ENCODE results near the gene SEC31B.

Gene SEC31B

GRCh38 chr10:100489396-100489795, 30.3 kb downstream of the SEC31B start:
- DNase-seq = no peak

- no peak for DNase-seq
Observed at GRCh38 chr10:100487529-100487928, 32.1 kb downstream of the SEC31B start.

DNA sequence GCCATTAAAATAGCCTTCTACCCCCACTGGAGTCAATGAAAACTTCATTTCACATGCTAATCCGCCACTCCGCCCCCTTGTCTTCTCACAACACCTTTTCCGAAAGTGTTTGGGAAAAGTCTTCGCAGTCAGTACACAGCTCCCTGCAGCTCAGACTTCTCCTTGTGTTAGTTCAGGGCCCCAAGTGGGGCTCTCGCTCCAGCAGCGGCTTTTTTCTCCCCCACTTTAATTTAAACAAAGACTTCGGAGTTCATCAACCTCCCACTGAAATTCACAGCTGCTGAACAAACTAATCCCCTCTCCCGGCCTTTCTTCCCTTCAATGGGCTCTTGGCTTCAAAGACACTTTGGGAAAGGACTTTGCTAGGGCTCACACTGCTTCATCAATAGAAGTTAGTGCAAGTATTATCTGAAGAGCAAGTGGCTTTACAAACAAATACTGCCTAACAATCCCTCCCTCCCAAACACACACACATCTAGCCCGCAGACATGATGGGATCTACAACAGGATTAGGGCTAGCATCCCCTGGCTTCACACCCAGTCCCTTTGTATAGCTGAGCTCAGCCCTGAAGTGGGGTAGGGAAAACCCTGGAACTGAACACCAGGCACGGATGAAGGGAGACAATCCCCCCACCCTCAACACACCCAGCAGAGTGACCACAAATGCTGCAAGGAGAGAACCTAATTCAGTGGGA, 33.7 kb downstream of the SEC31B start:
- no peak for DNase-seq

- DNase-seq = no peak
Observed at GRCh38 chr10:100485366-100485765, 34.3 kb downstream of the SEC31B start.

GRCh38 chr10:100483876-100484666, 35.6 kb downstream of the SEC31B start:
- no peak for DNase-seq

- no peak for DNase-seq
Observed at GRCh38 chr10:100482834-100483185, 36.9 kb downstream of the SEC31B start.

DNA sequence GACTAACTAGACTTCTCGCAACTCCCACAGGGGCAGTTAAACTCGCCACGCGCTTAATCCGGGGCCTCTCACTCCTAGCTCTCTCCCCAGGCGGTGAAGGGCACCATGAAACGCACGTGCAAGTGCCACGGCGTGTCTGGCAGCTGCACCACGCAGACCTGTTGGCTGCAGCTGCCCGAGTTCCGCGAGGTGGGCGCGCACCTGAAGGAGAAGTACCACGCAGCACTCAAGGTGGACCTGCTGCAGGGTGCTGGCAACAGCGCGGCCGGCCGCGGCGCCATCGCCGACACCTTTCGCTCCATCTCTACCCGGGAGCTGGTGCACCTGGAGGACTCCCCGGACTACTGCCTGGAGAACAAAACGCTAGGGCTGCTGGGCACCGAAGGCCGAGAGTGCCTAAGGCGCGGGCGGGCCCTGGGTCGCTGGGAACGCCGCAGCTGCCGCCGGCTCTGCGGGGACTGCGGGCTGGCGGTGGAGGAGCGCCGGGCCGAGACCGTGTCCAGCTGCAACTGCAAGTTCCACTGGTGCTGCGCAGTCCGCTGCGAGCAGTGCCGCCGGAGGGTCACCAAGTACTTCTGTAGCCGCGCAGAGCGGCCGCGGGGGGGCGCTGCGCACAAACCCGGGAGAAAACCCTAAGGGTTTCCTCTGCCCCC, 37.4 kb downstream of the SEC31B start:
- no peak for DNase-seq

- DNase-seq = peak; percentile 45
Observed at GRCh38 chr10:100481462-100482081, 38.1 kb downstream of the SEC31B start.

DNA sequence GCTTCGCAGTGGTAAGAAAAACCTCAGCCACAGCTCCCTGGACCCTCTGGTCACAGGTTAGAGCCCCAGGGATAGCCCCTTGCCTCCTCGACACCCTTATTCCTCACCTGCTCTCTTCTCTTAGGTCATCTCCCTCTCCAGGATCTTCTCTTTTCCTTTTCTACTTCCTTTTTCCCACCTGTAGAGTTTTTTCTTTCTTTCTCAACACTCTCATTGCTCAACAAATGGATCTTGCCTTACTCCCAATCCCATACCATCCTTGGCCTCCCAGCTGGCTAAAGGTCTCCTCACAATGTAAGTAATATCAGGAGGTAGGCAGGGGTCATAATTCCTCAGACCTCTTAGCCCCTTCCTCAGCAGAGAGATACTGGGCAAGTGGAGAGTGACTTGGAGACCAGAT, 39.7 kb downstream of the SEC31B start:
- DNase-seq = no peak

- no peak for DNase-seq
Observed at GRCh38 chr10:100479037-100479436, 40.6 kb downstream of the SEC31B start.

GRCh38 chr10:100477970-100478369, 41.7 kb downstream of the SEC31B start:
- no peak for DNase-seq

GRCh38 chr10:100470367-100470766, 49.3 kb downstream of the SEC31B start:
- no peak for DNase-seq

GRCh38 chr10:100469756-100470155, 49.9 kb downstream of the SEC31B start:
- DNase-seq = no peak

DNA sequence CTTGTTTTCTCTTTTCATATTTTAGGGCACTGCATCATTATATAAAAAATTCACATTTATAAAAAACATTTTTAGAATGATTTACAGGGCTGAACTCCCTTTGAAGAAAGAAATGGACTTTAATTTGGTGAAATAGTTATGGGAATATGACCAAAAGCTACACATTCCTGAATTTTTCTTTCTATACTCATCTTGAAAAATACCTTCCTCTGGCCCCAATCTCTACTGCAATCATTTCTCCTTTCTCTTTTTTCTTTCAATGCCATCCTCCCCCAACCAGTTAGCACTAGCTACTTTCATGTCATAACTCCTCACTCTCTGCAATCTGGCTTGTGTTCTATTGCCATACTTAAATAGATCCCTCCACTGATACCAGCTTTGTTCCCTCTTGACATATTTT, 50.7 kb downstream of the SEC31B start:
- no peak for DNase-seq

GRCh38 chr10:100468322-100468721, 51.3 kb downstream of the SEC31B start:
- no peak for DNase-seq

GRCh38 chr10:100462709-100463108, 57.0 kb downstream of the SEC31B start, which contains the start of gene WNT8B:
WNT8B (plus strand) TSS chr10:100463009; CDS start chr10:100463169, 160 bp downstream.
- DNase-seq = no peak

GRCh38 chr10:100448951-100449350, 70.7 kb downstream of the SEC31B start:
- DNase-seq = no peak

- DNase-seq = no peak
Observed at GRCh38 chr10:100447663-100448062, 72.0 kb downstream of the SEC31B start.

- no peak for DNase-seq
Observed at GRCh38 chr10:100446130-100446761, 73.4 kb downstream of the SEC31B start.

DNA sequence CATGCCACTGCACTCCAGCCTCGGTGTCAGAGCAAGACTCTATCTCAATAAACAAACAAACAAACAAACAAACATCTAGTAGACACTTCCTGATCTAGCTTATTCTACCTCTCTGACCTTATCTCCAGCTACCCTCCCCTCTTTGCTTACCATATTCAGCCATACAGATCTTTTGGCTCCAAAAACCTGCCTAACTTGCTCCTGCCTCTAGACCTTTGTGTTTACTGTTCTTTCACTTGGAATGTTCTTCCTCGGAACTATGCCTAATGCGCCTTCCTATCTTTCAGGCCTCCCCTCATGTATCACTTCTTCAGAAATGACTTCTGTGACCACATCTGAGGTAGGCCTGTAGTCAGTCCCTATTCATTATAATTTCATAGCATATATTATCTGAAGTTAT, 77.1 kb downstream of the SEC31B start:
- no peak for DNase-seq

GRCh38 chr10:100438674-100439315, 80.9 kb downstream of the SEC31B start:
- DNase-seq = no peak
